OCI-LY1 (cell line): ENCODE data around the gene CYP2C19.
"Not testable (repeated sequence)": the region's sequence is repeated elsewhere in the genome, so short reads cannot be mapped to it uniquely, and the experiment has no call there.

Experiments
- EZH2 ChIP-seq: fragments of 200-600 bp; sonication (generic), shearing (Covaris generic); IDR thresholded peaks from 2 replicates; pipeline ENCODE4 v1.8.0; 2017; ENCODE audit warnings: borderline replicate concordance, mixed run types, mild to moderate bottlenecking, antibody characterized with exemption, low read length, moderate library complexity, mixed read lengths
- TF ChIP-seq, protein P1 (sequence below): fragments of 200-600 bp; sonication (generic), shearing (Covaris generic); IDR thresholded peaks from 2 replicates; pipeline ENCODE4 v1.5.1; 2017; ENCODE audit warnings: mild to moderate bottlenecking, antibody characterized with exemption, low read length, moderate library complexity, mixed read lengths

DNA sequence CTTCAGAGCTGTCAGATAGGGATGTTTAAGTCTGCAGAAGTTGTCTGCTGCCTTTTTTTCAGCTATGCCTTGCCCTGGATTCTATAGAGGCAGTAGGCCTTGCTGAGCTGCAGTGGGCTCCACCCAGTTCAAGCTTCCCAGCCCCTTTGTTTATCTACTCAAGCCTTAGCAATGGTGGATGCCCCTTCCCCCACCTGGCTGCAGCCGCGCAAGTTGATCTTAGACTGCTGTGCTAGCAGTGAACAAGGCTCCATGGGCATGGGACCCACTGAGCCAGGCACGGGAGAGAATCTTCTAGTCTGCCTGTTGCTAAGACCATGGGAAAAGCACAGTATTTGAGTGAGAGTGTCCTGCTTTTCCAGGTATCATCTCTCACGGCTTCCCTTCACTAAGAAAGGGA, 38.1 kb downstream of the CYP2C19 start:
- TF ChIP-seq, protein P1, sequence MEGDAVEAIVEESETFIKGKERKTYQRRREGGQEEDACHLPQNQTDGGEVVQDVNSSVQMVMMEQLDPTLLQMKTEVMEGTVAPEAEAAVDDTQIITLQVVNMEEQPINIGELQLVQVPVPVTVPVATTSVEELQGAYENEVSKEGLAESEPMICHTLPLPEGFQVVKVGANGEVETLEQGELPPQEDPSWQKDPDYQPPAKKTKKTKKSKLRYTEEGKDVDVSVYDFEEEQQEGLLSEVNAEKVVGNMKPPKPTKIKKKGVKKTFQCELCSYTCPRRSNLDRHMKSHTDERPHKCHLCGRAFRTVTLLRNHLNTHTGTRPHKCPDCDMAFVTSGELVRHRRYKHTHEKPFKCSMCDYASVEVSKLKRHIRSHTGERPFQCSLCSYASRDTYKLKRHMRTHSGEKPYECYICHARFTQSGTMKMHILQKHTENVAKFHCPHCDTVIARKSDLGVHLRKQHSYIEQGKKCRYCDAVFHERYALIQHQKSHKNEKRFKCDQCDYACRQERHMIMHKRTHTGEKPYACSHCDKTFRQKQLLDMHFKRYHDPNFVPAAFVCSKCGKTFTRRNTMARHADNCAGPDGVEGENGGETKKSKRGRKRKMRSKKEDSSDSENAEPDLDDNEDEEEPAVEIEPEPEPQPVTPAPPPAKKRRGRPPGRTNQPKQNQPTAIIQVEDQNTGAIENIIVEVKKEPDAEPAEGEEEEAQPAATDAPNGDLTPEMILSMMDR = not testable (repeated sequence)
- not testable (repeated sequence) for TF ChIP-seq EZH2
